ENCODE measurements around the gene DBP.

Gene DBP

GRCh38 chr19:48614436-48615230, 22.5 kb downstream of the DBP start, which contains the start of gene FAM83E:
Gene FAM83E, minus strand, starts transcription at chr19:48615076. Its CDS starts 1,704 bp downstream, at chr19:48613372.
- ChIA-PET CTCF (interaction anchor here (0.5 to 0.9 kb wide), 3 partner anchors 20 to 944 kb away, joined by 3 read pairs; no protein-coding TSS in a partner anchor), POLR2A (interaction anchor here (0.6 to 3.8 kb wide), 9 partner anchors 9 to 31 kb away, joined by 3 to 28 read pairs (median 4); partner anchors contain the start of gene CA11)
- Histone ChIP-seq H3K27ac (ENCODE audit: extremely low read depth, low read depth, low read length) (peak within 1 kb of the TSS; percentile 100), H3K36me3 (ENCODE audit: control insufficient read depth in 2 of 2, insufficient read depth in 1 of 2, low read length in 2 of 2) (peaks cover 14 to 40% of the 10 kb centered on the region in 2 experiments), H3K9me3 (ENCODE audit: control insufficient read depth, insufficient read depth, low read depth, low read length) (no peaks in the 10 kb centered on the region), H3K4me1 (ENCODE audit: control insufficient read depth, insufficient read depth, low read length) (peaks cover 27% of the 10 kb centered on the region), H3K4me3 (ENCODE audit: low read depth, low read length) (no peak within 1 kb of the TSS)
- TF ChIP-seq ZNF132 (tag by site-specific recombination; IDR thresholded peaks at IDR 0.05; ENCODE audit: borderline replicate concordance) (no peak), ZNF544 (tag by site-specific recombination; IDR thresholded peaks at IDR 0.05) (no peak), ZNF777 (tag by site-specific recombination; IDR thresholded peaks at IDR 0.05; ENCODE audit: borderline replicate concordance) (no peak), KLF9 (tag by site-specific recombination; IDR thresholded peaks at IDR 0.05; ENCODE audit: low read depth) (peak; percentile 74; the same call in 1 of the 2 replicates), ZBTB10 (tag by site-specific recombination; IDR thresholded peaks at IDR 0.05) (peak; percentile 45; the same call in 1 of the 2 replicates), ZNF211 (tag by site-specific recombination; IDR thresholded peaks at IDR 0.05; ENCODE audit: low read depth) (no peak), ZNF335 (tag by site-specific recombination; conservative IDR thresholded peaks at IDR 0.05) (peak; percentile 90), ZNF112 (tag by site-specific recombination; IDR thresholded peaks at IDR 0.05) (no peak), ZNF704 (tag by site-specific recombination; IDR thresholded peaks at IDR 0.05) (no peak), ZSCAN16 (tag by site-specific recombination; IDR thresholded peaks at IDR 0.05) (no peak), BCL6B (tag by site-specific recombination; IDR thresholded peaks at IDR 0.05) (no peak), ZNF366 (tag by site-specific recombination; conservative IDR thresholded peaks at IDR 0.05) (no peak), ZNF341 (tag by site-specific recombination; IDR thresholded peaks at IDR 0.05; ENCODE audit: low read depth) (peak; percentile 70), ZNF623 (tag by site-specific recombination; IDR thresholded peaks at IDR 0.05) (no peak), AEBP2 (tag by site-specific recombination; IDR thresholded peaks at IDR 0.05; ENCODE audit: borderline replicate concordance) (no peak), ZNF621 (tag by site-specific recombination; IDR thresholded peaks at IDR 0.05) (no peak), ZNF10 (tag by site-specific recombination; IDR thresholded peaks at IDR 0.05) (peak; percentile 51; the same call in 1 of the 2 replicates), ZNF404 (tag by site-specific recombination; IDR thresholded peaks at IDR 0.05) (no peak)
- TF ChIP-seq, protein P1, sequence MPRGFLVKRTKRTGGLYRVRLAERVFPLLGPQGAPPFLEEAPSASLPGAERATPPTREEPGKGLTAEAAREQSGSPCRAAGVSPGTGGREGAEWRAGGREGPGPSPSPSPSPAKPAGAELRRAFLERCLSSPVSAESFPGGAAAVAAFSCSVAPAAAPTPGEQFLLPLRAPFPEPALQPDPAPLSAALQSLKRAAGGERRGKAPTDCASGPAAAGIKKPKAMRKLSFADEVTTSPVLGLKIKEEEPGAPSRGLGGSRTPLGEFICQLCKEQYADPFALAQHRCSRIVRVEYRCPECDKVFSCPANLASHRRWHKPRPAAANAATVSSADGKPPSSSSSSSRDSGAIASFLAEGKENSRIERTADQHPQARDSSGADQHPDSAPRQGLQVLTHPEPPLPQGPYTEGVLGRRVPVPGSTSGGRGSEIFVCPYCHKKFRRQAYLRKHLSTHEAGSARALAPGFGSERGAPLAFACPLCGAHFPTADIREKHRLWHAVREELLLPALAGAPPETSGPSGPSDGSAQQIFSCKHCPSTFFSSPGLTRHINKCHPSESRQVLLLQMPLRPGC (tag by site-specific recombination; IDR thresholded peaks at IDR 0.05): no peak
- TF ChIP-seq, protein P2, sequence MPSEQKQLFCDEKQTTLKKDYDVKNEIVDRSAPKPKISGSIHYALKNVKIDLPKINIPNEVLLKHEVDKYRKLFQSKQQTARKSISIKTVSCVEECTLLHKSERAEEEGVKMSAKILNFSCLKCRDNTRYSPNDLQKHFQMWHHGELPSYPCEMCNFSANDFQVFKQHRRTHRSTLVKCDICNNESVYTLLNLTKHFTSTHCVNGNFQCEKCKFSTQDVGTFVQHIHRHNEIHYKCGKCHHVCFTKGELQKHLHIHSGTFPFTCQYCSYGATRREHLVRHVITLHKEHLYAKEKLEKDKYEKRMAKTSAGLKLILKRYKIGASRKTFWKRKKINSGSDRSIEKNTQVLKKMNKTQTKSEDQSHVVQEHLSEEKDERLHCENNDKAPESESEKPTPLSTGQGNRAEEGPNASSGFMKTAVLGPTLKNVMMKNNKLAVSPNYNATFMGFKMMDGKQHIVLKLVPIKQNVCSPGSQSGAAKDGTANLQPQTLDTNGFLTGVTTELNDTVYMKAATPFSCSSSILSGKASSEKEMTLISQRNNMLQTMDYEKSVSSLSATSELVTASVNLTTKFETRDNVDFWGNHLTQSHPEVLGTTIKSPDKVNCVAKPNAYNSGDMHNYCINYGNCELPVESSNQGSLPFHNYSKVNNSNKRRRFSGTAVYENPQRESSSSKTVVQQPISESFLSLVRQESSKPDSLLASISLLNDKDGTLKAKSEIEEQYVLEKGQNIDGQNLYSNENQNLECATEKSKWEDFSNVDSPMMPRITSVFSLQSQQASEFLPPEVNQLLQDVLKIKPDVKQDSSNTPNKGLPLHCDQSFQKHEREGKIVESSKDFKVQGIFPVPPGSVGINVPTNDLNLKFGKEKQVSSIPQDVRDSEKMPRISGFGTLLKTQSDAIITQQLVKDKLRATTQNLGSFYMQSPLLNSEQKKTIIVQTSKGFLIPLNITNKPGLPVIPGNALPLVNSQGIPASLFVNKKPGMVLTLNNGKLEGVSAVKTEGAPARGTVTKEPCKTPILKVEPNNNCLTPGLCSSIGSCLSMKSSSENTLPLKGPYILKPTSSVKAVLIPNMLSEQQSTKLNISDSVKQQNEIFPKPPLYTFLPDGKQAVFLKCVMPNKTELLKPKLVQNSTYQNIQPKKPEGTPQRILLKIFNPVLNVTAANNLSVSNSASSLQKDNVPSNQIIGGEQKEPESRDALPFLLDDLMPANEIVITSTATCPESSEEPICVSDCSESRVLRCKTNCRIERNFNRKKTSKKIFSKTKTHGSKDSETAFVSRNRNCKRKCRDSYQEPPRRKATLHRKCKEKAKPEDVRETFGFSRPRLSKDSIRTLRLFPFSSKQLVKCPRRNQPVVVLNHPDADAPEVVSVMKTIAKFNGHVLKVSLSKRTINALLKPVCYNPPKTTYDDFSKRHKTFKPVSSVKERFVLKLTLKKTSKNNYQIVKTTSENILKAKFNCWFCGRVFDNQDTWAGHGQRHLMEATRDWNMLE (tag by site-specific recombination; conservative IDR thresholded peaks at IDR 0.05; ENCODE audit: low read depth): no peak
- TF ChIP-seq, protein P3, sequence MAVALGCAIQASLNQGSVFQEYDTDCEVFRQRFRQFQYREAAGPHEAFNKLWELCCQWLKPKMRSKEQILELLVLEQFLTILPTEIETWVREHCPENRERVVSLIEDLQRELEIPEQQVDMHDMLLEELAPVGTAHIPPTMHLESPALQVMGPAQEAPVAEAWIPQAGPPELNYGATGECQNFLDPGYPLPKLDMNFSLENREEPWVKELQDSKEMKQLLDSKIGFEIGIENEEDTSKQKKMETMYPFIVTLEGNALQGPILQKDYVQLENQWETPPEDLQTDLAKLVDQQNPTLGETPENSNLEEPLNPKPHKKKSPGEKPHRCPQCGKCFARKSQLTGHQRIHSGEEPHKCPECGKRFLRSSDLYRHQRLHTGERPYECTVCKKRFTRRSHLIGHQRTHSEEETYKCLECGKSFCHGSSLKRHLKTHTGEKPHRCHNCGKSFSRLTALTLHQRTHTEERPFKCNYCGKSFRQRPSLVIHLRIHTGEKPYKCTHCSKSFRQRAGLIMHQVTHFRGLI (tag by site-specific recombination; IDR thresholded peaks at IDR 0.05): peak; percentile 49; the same call in 1 of the 2 replicates
